ENCODE data around the gene MSH4.

MSH4 gene

DNA sequence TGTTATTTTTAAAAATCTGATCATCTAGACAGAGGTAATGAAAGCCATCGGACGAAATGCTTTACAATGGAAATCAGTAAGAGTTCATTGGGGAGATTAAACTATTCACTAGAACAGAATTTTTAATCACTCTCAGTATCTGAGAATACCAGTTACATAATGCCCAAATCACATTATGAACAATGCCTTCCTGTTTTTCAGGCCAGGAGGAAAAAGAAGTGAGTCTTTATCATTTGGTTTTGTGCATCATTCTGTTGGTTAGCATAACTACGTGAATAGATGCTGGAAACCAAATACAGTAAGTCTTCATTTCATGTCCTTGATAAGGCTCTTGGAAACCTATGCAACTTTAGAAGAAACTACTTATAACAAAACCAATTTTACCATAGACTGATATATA lies 153.5 kb downstream of the MSH4 start:
- no peak overlapping the region for H3K4me3 ChIP-seq (ENCODE audit: low read depth, low read length)
- no peak for DNase-seq (ENCODE audit: low read depth)
- TF ChIP-seq, protein P1, sequence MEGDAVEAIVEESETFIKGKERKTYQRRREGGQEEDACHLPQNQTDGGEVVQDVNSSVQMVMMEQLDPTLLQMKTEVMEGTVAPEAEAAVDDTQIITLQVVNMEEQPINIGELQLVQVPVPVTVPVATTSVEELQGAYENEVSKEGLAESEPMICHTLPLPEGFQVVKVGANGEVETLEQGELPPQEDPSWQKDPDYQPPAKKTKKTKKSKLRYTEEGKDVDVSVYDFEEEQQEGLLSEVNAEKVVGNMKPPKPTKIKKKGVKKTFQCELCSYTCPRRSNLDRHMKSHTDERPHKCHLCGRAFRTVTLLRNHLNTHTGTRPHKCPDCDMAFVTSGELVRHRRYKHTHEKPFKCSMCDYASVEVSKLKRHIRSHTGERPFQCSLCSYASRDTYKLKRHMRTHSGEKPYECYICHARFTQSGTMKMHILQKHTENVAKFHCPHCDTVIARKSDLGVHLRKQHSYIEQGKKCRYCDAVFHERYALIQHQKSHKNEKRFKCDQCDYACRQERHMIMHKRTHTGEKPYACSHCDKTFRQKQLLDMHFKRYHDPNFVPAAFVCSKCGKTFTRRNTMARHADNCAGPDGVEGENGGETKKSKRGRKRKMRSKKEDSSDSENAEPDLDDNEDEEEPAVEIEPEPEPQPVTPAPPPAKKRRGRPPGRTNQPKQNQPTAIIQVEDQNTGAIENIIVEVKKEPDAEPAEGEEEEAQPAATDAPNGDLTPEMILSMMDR (IDR thresholded peaks at IDR 0.05; ENCODE audit: low read depth, low read length, missing control alignments), result no peak

DNA sequence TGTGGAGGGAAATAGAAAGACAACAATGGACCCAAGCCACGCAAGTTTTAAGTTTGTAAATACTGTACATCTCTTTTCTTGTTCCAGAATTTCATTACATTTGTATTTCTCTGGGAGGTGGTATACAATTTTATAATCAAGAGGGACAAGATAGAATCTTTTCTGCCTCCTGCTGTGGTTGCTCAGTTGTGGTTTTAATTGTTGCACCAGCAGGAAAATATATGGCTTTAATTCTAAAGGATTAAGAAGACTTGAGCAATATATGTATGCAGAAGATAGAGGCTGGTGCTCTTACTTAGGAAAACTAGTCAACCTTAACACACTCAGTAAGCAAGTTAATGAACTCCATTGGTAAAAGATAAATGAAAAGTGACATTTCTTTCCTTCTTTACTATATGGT lies 155.3 kb downstream of the MSH4 start:
- no peak overlapping the region for H3K4me3 ChIP-seq (ENCODE audit: low read depth, low read length)
- no peak for DNase-seq (ENCODE audit: low read depth)
- TF ChIP-seq, protein P1 (IDR thresholded peaks at IDR 0.05; ENCODE audit: low read depth, low read length, missing control alignments), result no peak

DNA sequence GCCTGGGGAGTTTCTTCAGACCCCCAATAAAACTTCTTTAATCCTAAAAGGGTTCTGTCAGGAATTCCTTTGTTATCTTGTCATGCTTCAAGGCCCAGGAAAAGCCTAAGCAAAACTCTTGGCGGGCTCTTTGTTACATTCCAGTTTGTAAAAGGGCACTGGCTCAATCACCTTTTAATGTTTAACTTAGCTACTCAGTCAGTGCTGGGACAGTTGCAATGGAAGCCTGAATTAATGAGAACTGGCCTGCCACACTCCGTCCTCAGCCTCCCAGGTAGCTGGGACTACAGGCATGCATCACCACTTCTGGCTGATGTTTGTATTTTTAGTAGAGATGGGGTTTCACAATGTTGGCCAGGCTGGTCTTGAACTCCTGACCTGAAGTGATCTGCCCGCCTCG lies 156.8 kb downstream of the MSH4 start:
- no peak for DNase-seq (ENCODE audit: low read depth)
- TF ChIP-seq, protein P1 (IDR thresholded peaks at IDR 0.05; ENCODE audit: low read depth, low read length, missing control alignments), result no peak
- H3K4me3 ChIP-seq (ENCODE audit: low read depth, low read length), result no peak overlapping the region

DNA sequence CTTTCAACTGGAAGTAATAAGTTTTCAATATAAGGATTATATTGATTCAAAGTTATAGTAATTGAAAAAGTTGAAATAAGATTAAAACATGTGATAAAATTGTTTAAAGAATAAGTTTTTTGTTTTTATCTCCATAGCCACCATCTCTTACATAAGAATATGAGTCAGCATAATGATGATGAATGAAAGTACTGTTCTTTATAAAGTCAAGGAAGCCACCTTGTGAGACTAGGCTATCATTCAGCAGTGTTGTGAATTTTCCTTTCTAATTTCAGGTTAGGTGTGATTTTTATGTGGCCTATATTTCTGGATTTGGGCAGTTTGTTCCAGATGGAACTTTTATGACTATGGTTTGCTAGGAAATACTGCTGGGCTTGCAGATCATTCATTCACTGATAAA lies 157.9 kb downstream of the MSH4 start:
- TF ChIP-seq, protein P1 (IDR thresholded peaks at IDR 0.05; ENCODE audit: low read depth, low read length, missing control alignments), result no peak
- DNase-seq (ENCODE audit: low read depth), result no peak
- H3K4me3 ChIP-seq (ENCODE audit: low read depth, low read length), result no peak overlapping the region
